Smooth muscle cell (in vitro differentiated cells): ENCODE results near the gene SNRK. TPM values are rescaled to one million over a fixed set of nuclear protein-coding genes. Genes with fewer than 3 reads are reported as not detected.

ENCODE experiments used
- DNase-seq: peaks from one replicate; lab custom pipeline; 2025; ENCODE audit not compliant: unreplicated experiment; lab: John Stamatoyannopoulos, UW
- H2AFZ ChIP-seq: fragments of 200-600 bp; sonication (generic); 2 replicates; pipeline ENCODE4 v1.6.0; 2016; ENCODE audit warnings: antibody characterized with exemption, low read depth, mild to moderate bottlenecking
- H3F3A ChIP-seq: fragments of 200-600 bp; sonication (generic); 2 replicates; pipeline ENCODE4 v1.6.0; 2017; ENCODE audit warnings: antibody characterized with exemption, low read depth
- H3K27ac ChIP-seq: fragments of 200-600 bp; sonication (generic); 2 replicates; pipeline ENCODE4 v1.5.1; 2016; ENCODE audit warnings: low read depth, mild to moderate bottlenecking
- H3K27me3 ChIP-seq: fragments of 200-600 bp; sonication (generic); 2 replicates; pipeline ENCODE4 v1.6.1; 2016; ENCODE audit warnings: low read depth, mild to moderate bottlenecking
- H3K36me3 ChIP-seq: fragments of 200-600 bp; sonication (generic); 2 replicates; pipeline ENCODE4 v1.5.1; 2016; ENCODE audit warnings: low read depth
- H3K4me1 ChIP-seq: fragments of 200-600 bp; sonication (generic); 2 replicates; pipeline ENCODE4 v1.5.1; 2016; ENCODE audit warnings: low read depth
- H3K4me2 ChIP-seq: fragments of 200-600 bp; sonication (generic); 2 replicates; pipeline ENCODE4 v1.6.0; 2016; ENCODE audit warnings: mild to moderate bottlenecking
- H3K4me3 ChIP-seq: fragments of 200-600 bp; sonication (generic); 2 replicates; pipeline ENCODE4 v1.5.1; 2016; ENCODE audit warnings: mild to moderate bottlenecking
- H3K79me2 ChIP-seq: fragments of 200-600 bp; sonication (generic); 2 replicates; pipeline ENCODE4 v1.6.0; 2016; ENCODE audit warnings: low read depth, mild to moderate bottlenecking
- H3K9ac ChIP-seq: fragments of 200-600 bp; sonication (generic); 2 replicates; pipeline ENCODE4 v1.6.0; 2016; ENCODE audit warnings: low read depth
- H3K9me3 ChIP-seq: fragments of 200-600 bp; sonication (generic); replicated peaks from 2 replicates; pipeline ENCODE4 v1.5.1; 2016; ENCODE audit warnings: low read depth
- H4K20me1 ChIP-seq: fragments of 200-600 bp; sonication (generic); 2 replicates; pipeline ENCODE4 v1.6.0; 2016; ENCODE audit warnings: low read depth
- WGBS: methylation state at CpG from one replicate; pipeline ENCODE4 v1.1.7; 2016; ENCODE audit warnings: low lambda C conversion rate; 5-methylcytosine and 5-hydroxymethylcytosine counted together
- polyA plus RNA-seq: library from polyadenylated mRNA; unstranded; fragments of >200 nt; fragmentation: Nextera tagmentation; extraction: Ambion mirVana; gene quantifications from 2 replicates; pipeline ENCODE4 v1.2.1, GENCODE V29; 2016
- total RNA-seq: library from RNA; depleted of rRNA; stranded (reverse); fragments of >200 nt; gene quantifications from 2 replicates; pipeline ENCODE4 v1.2.3, GENCODE V29; 2014
- TF ChIP-seq, protein P1 (sequence below): fragments of 200-600 bp; sonication (generic); IDR thresholded peaks from 2 replicates; pipeline ENCODE4 v1.5.1; 2017; ENCODE audit warnings: borderline replicate concordance, mild to moderate bottlenecking, antibody characterized with exemption; ENCODE audit not compliant: insufficient read depth, poor library complexity, severe bottlenecking

SNRK gene
- total and polyA plus RNA-seq, 2 experiments from 2014 or later = 6.3 to 14.2 TPM

DNA sequence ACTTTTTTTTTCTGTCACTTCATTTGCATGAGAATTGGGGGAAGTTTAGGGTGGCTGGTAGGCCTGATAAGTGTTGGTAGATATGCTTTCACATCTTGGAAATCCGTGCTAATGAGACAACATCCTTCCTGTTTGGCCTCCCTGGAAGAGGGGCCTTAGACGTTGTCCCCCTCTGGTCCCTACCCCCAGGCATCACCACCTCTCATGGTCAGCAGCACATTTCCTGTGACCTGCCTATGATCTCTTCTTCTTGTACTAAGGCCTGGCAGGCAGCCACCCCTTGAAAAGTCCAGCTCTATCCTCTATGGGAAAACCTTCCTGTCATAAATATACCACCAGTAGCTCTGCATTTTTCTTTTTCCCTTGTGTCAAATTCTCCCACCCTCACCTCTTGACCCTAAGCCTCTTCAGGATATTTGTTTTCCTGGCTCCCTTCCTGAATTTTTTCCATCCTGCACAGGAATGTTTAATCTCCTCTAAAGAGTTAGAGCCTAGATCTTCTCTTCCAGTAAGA is 107.8 kb downstream of the SNRK start:
- Histone ChIP-seq H3K79me2 (no peaks in the 10 kb centered on the region), H3K9ac (no peak overlapping the region), H3K27ac (no peak overlapping the region), H2AFZ (no peak overlapping the region), H3K27me3 (no peaks in the 10 kb centered on the region), H3K36me3 (no peaks in the 10 kb centered on the region), H3K4me1 (no peaks in the 10 kb centered on the region), H3K9me3 (no peaks in the 10 kb centered on the region), H3F3A (no peaks in the 10 kb centered on the region), H3K4me3 (no peak overlapping the region), H4K20me1 (no peaks in the 10 kb centered on the region), H3K4me2 (no peak overlapping the region)
- TF ChIP-seq, protein P1, sequence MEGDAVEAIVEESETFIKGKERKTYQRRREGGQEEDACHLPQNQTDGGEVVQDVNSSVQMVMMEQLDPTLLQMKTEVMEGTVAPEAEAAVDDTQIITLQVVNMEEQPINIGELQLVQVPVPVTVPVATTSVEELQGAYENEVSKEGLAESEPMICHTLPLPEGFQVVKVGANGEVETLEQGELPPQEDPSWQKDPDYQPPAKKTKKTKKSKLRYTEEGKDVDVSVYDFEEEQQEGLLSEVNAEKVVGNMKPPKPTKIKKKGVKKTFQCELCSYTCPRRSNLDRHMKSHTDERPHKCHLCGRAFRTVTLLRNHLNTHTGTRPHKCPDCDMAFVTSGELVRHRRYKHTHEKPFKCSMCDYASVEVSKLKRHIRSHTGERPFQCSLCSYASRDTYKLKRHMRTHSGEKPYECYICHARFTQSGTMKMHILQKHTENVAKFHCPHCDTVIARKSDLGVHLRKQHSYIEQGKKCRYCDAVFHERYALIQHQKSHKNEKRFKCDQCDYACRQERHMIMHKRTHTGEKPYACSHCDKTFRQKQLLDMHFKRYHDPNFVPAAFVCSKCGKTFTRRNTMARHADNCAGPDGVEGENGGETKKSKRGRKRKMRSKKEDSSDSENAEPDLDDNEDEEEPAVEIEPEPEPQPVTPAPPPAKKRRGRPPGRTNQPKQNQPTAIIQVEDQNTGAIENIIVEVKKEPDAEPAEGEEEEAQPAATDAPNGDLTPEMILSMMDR = no peak
- DNase-seq = no peak
- 92% methylated on average over 2 of the region's 2 CpGs for WGBS

DNA sequence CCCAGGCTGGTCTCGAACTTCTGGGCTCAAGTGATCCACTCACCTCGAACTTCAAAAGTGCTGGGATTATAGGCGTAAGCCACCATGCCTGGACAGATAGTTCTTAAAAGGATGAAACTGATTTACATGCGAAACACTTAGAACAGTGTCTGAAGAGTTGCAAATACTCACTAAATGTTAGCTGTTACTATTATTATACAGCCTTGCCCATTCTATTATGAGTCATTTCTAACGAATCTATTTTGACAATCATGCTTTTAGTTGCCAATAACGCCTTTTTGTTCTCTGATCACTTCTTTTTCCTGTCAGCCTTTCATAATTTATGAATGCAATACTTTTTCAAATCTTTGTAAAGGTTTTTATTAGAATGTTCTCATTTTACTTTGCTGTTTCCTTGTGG is 112.7 kb downstream of the SNRK start:
- Histone ChIP-seq H2AFZ (no peak overlapping the region), H3K4me2 (no peak overlapping the region), H3K4me3 (no peak overlapping the region), H3F3A (no peaks in the 10 kb centered on the region), H3K79me2 (no peaks in the 10 kb centered on the region), H3K36me3 (no peaks in the 10 kb centered on the region), H3K27ac (no peak overlapping the region), H3K27me3 (no peaks in the 10 kb centered on the region), H4K20me1 (no peaks in the 10 kb centered on the region), H3K4me1 (no peaks in the 10 kb centered on the region), H3K9me3 (no peaks in the 10 kb centered on the region), H3K9ac (no peak overlapping the region)
- WGBS = 95% methylated on average over 6 of the region's 6 CpGs
- TF ChIP-seq, protein P1 = no peak
- DNase-seq = no peak

DNA sequence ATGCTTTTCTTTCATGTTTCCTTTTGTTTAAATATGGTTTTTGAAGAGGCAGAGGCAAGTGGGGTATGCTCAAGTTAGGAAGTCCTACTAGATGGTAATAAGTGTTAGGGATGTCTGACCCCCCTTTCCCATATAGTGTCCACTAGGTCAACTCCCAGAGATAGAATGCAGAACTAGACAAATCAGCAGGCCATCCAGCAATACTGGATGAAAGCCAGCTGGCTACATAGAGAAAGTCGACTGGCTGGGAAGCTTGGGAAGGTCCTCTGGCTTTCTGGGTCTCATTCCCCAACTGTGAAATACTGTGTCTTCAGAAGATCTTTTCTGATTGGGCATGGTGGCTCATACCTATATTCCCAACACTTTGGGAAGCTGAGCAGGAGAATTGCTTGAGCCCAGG is 113.8 kb downstream of the SNRK start:
- no peak overlapping the region for H3K9ac ChIP-seq
- H3K27me3 ChIP-seq = no peaks in the 10 kb centered on the region
- H3K79me2 ChIP-seq = no peaks in the 10 kb centered on the region
- no peaks in the 10 kb centered on the region for H3K9me3 ChIP-seq
- no peaks in the 10 kb centered on the region for H3F3A ChIP-seq
- no peaks in the 10 kb centered on the region for H4K20me1 ChIP-seq
- TF ChIP-seq, protein P1 = no peak
- no peak overlapping the region for H3K27ac ChIP-seq
- WGBS = 90% methylated on average over 1 of the region's 1 CpG
- DNase-seq = no peak
- no peak overlapping the region for H2AFZ ChIP-seq
- H3K4me3 ChIP-seq = no peak overlapping the region
- H3K4me1 ChIP-seq = no peaks in the 10 kb centered on the region
- H3K36me3 ChIP-seq = no peaks in the 10 kb centered on the region
- no peak overlapping the region for H3K4me2 ChIP-seq

Other genes starting within 250 kb of the SNRK start
- 9.2 and 9.3 TPM in 2 replicates for gene POMGNT2, start 180.5 kb upstream of the SNRK start, total RNA-seq
- gene POMGNT2, start 180.5 kb upstream of the SNRK start, polyA plus RNA-seq = 14.1 and 17.9 TPM in 2 replicates